Fibroblast of skin of left biceps (primary cell): ENCODE measurements around the gene TULP1.

Experiments
- DNase-seq, 2 experiments: peaks; one replicate each; pipeline ENCODE4 v3.0.0-alpha.2; 2013; ENCODE audit warnings: low read depth in 2 of 2

TULP1 gene

GRCh38 chr6:35465646-35466045 lies 47.0 kb downstream of the TULP1 start:
- DNase-seq, result no peak

GRCh38 chr6:35463292-35463691 lies 49.4 kb downstream of the TULP1 start:
- no peak for DNase-seq

GRCh38 chr6:35461270-35461669 lies 51.4 kb downstream of the TULP1 start:
- no peak for DNase-seq

- no peak for DNase-seq
Observed at GRCh38 chr6:35457907-35458306, 54.8 kb downstream of the TULP1 start.

- DNase-seq, result no peak
Observed at GRCh38 chr6:35454391-35455110, 58.1 kb downstream of the TULP1 start.

GRCh38 chr6:35453236-35453635 lies 59.5 kb downstream of the TULP1 start:
- DNase-seq, result no peak

GRCh38 chr6:35452183-35453090 lies 60.3 kb downstream of the TULP1 start, which contains the start of gene FANCE:
Gene FANCE (plus strand): TSS chr6:35452338. CDS start chr6:35452546, 208 bp downstream.
- DNase-seq, result peak; percentile 62 to 66

- DNase-seq, result no peak
Observed at GRCh38 chr6:35451354-35452182, 61.1 kb downstream of the TULP1 start.

GRCh38 chr6:35449287-35449881 lies 63.3 kb downstream of the TULP1 start:
- DNase-seq, result no peak

GRCh38 chr6:35448191-35448590 lies 64.5 kb downstream of the TULP1 start:
- no peak for DNase-seq
